Measurements from ENCODE around the gene FGF9. TPM values are rescaled to one million over a fixed set of nuclear protein-coding genes. Genes with fewer than 3 reads are reported as not detected.

FGF9 gene
- total RNA-seq, 2 experiments from 2014 or later = 4.7 to 11.4 TPM

DNA sequence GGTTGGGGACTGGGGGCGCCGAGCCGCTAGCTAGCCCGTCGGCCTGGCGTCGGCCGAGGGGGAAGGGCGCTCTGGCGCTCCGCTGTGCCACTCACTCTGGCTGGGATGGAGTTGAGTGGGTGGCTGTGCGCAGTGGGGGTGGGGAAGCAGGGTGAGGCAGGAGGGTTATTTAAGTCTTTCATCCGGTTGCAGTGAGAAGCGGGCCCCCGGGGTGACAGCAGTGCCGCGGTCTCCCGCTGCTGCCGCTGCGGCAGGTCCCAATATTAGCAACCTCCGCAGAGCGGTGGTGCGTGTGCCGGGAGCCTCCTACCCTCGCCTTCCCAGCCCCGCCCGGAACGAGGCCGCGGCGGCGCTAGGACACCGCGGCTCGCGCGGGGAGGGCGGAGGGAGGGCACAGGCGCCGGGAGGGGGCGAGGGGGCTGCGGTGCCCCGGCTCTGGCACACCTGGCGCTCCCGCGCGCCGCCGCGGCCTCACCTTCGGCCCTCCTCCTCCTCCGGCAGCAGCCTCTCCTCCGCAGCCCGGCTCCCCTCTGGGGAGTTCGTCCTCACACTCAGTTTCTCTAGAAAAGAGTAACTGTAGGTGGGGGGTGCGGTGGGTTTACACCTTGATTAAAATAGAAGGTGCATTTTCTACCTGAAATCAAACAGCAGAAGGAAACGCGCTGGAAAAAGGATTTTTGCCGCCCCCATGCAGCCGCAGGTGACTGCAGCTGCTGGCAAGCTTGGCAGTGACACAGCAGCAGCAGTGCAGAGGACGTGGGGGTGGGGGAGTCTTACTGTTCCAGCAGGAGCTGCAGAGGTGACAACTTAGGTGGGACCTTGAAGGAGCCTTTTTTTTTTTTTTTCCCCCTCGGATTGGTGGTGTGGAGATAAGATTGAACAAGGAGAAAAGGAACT lies 4.5 kb downstream of the FGF9 start:
- Histone ChIP-seq H3K4me1 (ENCODE audit: insufficient read depth, low read length, poor library complexity, severe bottlenecking) (peaks cover 38% of the 10 kb centered on the region), H3K4me2 (ENCODE audit: low read length) (peak overlapping the region; percentile 97), H3K9me3 (ENCODE audit: low read length) (no peaks in the 10 kb centered on the region), H3K36me3 (ENCODE audit: insufficient read depth, low read length) (no peaks in the 10 kb centered on the region), H3K79me2 (ENCODE audit: insufficient read depth, low read depth, low read length) (no peaks in the 10 kb centered on the region), H4K20me1 (ENCODE audit: insufficient read depth, low read length) (peaks cover 16% of the 10 kb centered on the region; the same call in 1 of the 2 replicates), H2AFZ (ENCODE audit: low read length) (peak overlapping the region; percentile 61; the same call in 1 of the 2 replicates), H3K4me3 (ENCODE audit: low read depth, low read length, poor library complexity, severe bottlenecking) (peak overlapping the region; percentile 90), H3K27ac (ENCODE audit: low read depth, low read length, poor library complexity, severe bottlenecking) (peak overlapping the region; percentile 47), H3K9me2 (ENCODE audit: insufficient read depth, low read length) (no peaks in the 10 kb centered on the region)
- ChIA-PET POLR2A (interaction anchor here (0.7 to 1.2 kb wide), 3 partner anchors 11 to 1278 kb away, joined by 3 to 5 read pairs (median 4); no protein-coding TSS in a partner anchor), CTCF (ENCODE audit: unreplicated experiment) (no interaction called here)
- intact Hi-C loops (cut with micrococcal nuclease; ENCODE audit: unreplicated experiment) = loop anchor here (10.0 kb wide), 1 partner anchor 1699 kb away; no protein-coding TSS in a partner anchor
- BruUV-seq (replicated peaks) = no TSS peak
- peak; percentile 21; the same call in 1 of the 2 replicates for TF ChIP-seq CTCF (conservative IDR thresholded peaks at IDR 0.05; ENCODE audit: low read length)
- no peak for TF ChIP-seq EZH2phosphoT487 (IDR thresholded peaks at IDR 0.05; ENCODE audit: borderline replicate concordance, low read depth, low read length)
- DNase-seq (ENCODE audit: low spot score) = peak; percentile 69

- Histone ChIP-seq H2AFZ (ENCODE audit: low read length) (no peak overlapping the region), H4K20me1 (ENCODE audit: insufficient read depth, low read length) (peaks cover 16% of the 10 kb centered on the region; the same call in 1 of the 2 replicates), H3K4me3 (ENCODE audit: low read depth, low read length, poor library complexity, severe bottlenecking) (no peak overlapping the region), H3K9me2 (ENCODE audit: insufficient read depth, low read length) (no peaks in the 10 kb centered on the region), H3K9me3 (ENCODE audit: low read length) (no peaks in the 10 kb centered on the region), H3K4me2 (ENCODE audit: low read length) (peak overlapping the region; percentile 97; the same call in 1 of the 2 replicates), H3K36me3 (ENCODE audit: insufficient read depth, low read length) (no peaks in the 10 kb centered on the region), H3K79me2 (ENCODE audit: insufficient read depth, low read depth, low read length) (no peaks in the 10 kb centered on the region), H3K4me1 (ENCODE audit: insufficient read depth, low read length, poor library complexity, severe bottlenecking) (peaks cover 33% of the 10 kb centered on the region), H3K27ac (ENCODE audit: low read depth, low read length, poor library complexity, severe bottlenecking) (no peak overlapping the region)
- intact Hi-C loops (cut with micrococcal nuclease; ENCODE audit: unreplicated experiment) = loop anchor here (10.0 kb wide), 1 partner anchor 1698 kb away; no protein-coding TSS in a partner anchor
- ChIA-PET CTCF (ENCODE audit: unreplicated experiment) (no interaction called here), POLR2A (no interaction called here)
- DNase-seq (ENCODE audit: low spot score) = peak; percentile 45
- TF ChIP-seq CTCF (conservative IDR thresholded peaks at IDR 0.05; ENCODE audit: low read length) = peak; percentile 63
- no peak for TF ChIP-seq EZH2phosphoT487 (IDR thresholded peaks at IDR 0.05; ENCODE audit: borderline replicate concordance, low read depth, low read length)
- BruUV-seq (replicated peaks) = no TSS peak
These were observed 5.7 kb downstream of the FGF9 start for GRCh38 chr13:21676611-21677021.

All from OCI-LY7 (cell line).